Esophagus squamous epithelium (tissue), 5 donors: Measurements from ENCODE around the gene PCDHGA1. TPM values are rescaled to one million over a fixed set of nuclear protein-coding genes. Genes with fewer than 3 reads are reported as not detected.

Experiments used
- DNase-seq: peaks from one replicate; lab custom pipeline; 2025; lab: John Stamatoyannopoulos, UW
- H3K27ac ChIP-seq, 4 donors: fragments of 200-600 bp; sonication (generic); one replicate each; pipeline ENCODE4 v1.5.1; 2016 to 2019; ENCODE audit warnings: mild to moderate bottlenecking in 1 of 4
- H3K27me3 ChIP-seq, 4 donors: fragments of 200-600 bp; sonication (generic); 1 replicate in 3 of 4; 2 replicates in 1 of 4; pipeline versions ENCODE4 v1.5.1 to v1.6.0; 2017 to 2021; ENCODE audit warnings: antibody characterized with exemption in 1 of 4
- H3K36me3 ChIP-seq, 3 donors: fragments of 200-600 bp; sonication (generic); one replicate each; pipeline ENCODE4 v1.5.1; 2016 to 2019
- H3K4me1 ChIP-seq, 3 donors: fragments of 200-600 bp; sonication (generic); one replicate each; pipeline ENCODE4 v1.5.1; 2017 to 2019
- H3K4me3 ChIP-seq, 4 donors: fragments of 200-600 bp; sonication (generic); 1 replicate in 3 of 4; 2 replicates in 1 of 4; pipeline ENCODE4 v1.5.1; 2016 to 2019; ENCODE audit warnings: mild to moderate bottlenecking in 2 of 4, moderate library complexity in 1 of 4
- H3K9me3 ChIP-seq, 3 donors: fragments of 200-600 bp; sonication (generic); one replicate each; pipeline ENCODE4 v1.5.1; 2016 to 2019
- POLR2A ChIP-seq, 4 donors: fragments of 450-650 bp; IDR thresholded peaks; one replicate each; pipeline ENCODE4 v1.6.1; 2017; ENCODE audit warnings: antibody characterized with exemption in 4 of 4, mild to moderate bottlenecking in 4 of 4, moderate library complexity in 3 of 4
- WGBS, 2 donors: methylation state at CpG; one replicate each; pipeline ENCODE4 v1.1.5; 2018; 5-methylcytosine and 5-hydroxymethylcytosine counted together
- intact Hi-C: fragments of 100-400 bp; cut with DNase I; formaldehyde crosslinking; loops from one replicate; pipeline ENCODE4 v1.15.0; 2022
- total RNA-seq, 4 donors: library from RNA; depleted of rRNA; stranded (reverse); fragments of >200 nt; gene quantifications; one replicate each; pipeline ENCODE4 v1.1.0, GENCODE V29; 2016
- TF ChIP-seq, protein P1 (sequence below), 6 experiments: fragments of 450-650 bp in 4 of 6; fragments of 200-600 bp in 2 of 6; sonication (generic) in 2 of 6; IDR thresholded peaks; one replicate each; pipeline ENCODE4 v1.5.1; 2016 to 2019; ENCODE audit warnings: antibody characterized with exemption in 6 of 6, mild to moderate bottlenecking in 4 of 6, moderate library complexity in 4 of 6
- donor health status: DM: yes; HTN: yes; CAD: no.

Gene PCDHGA1
- total RNA-seq, 4 donors from 2014 or later: 0.19 to 0.66 (median 0.34) TPM

DNA sequence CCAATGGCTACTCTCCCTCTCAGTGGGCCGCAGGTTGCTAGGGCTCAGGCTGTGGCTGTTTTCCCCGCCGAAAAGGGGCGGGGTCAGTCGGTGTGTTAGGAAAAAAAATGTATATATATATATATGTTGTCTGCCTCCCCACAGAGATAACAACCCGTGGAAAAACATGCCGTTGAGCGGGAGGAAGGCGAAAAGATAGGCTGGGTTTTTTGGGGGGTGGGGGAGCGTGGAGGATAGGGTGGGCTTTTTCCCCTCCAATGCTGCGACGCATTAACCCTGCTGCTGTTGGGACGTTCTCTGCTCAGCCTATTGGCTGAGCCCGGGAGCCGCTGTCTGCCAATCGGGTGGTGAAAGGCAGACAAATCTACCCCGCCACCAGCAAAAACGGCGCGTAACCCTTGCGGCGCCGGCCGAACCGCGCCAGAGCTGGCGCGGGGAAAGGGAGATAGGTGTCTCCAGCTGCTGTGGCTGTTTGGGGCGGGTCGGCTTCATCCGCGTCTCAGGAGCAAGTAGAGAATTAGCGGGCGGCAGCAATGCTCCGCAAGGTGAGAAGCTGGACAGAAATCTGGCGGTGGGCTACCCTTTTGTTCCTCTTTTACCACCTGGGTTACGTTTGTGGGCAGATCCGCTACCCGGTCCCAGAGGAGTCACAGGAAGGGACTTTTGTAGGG is 154.5 kb downstream of the PCDHGA1 start, which contains the start of gene PCDHGC4:
TSS of gene PCDHGC4 (plus strand) at position 390 of the 671 bp plus-strand sequence. CDS start at position 534, 144 bp downstream.
- H3K9me3 ChIP-seq: no peaks in the 10 kb centered on the region
- peak within 1 kb of the TSS; percentile 22 to 62 (median 42) for H3K4me3 ChIP-seq
- intact Hi-C loops: no loop called here
- no peak for DNase-seq
- H3K36me3 ChIP-seq: peaks cover 0 to 41% (median 0%) of the 10 kb centered on the region in 3 donors
- H3K27me3 ChIP-seq: peaks cover 0 to 10% (median 0%) of the 10 kb centered on the region in 4 donors
- H3K27ac ChIP-seq: peak within 1 kb of the TSS in 2 of 4 donors; percentile 2 to 17
- no peak for TF ChIP-seq POLR2A (IDR thresholded peaks at IDR 0.05)
- TF ChIP-seq, protein P1, sequence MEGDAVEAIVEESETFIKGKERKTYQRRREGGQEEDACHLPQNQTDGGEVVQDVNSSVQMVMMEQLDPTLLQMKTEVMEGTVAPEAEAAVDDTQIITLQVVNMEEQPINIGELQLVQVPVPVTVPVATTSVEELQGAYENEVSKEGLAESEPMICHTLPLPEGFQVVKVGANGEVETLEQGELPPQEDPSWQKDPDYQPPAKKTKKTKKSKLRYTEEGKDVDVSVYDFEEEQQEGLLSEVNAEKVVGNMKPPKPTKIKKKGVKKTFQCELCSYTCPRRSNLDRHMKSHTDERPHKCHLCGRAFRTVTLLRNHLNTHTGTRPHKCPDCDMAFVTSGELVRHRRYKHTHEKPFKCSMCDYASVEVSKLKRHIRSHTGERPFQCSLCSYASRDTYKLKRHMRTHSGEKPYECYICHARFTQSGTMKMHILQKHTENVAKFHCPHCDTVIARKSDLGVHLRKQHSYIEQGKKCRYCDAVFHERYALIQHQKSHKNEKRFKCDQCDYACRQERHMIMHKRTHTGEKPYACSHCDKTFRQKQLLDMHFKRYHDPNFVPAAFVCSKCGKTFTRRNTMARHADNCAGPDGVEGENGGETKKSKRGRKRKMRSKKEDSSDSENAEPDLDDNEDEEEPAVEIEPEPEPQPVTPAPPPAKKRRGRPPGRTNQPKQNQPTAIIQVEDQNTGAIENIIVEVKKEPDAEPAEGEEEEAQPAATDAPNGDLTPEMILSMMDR (IDR thresholded peaks at IDR 0.05): no peak
- peaks cover 14 to 82% (median 28%) of the 10 kb centered on the region in 3 donors for H3K4me1 ChIP-seq
- 4 to 11% methylated on average over 17 to 34 of the region's 39 CpGs for WGBS, 2 donors

- Histone ChIP-seq H3K9me3 (no peaks in the 10 kb centered on the region), H3K4me3 (peak overlapping the region; percentile 22 to 62 (median 42)), H3K4me1 (peaks cover 14 to 75% (median 25%) of the 10 kb centered on the region in 3 donors), H3K27ac (peak overlapping the region in 2 of 4 donors; percentile 2 to 17), H3K27me3 (peaks cover 0 to 13% (median 0%) of the 10 kb centered on the region in 4 donors), H3K36me3 (peaks cover 0 to 48% (median 0%) of the 10 kb centered on the region in 3 donors)
- WGBS, 2 donors: 76 to 86% methylated on average over 12 of the region's 38 CpGs
- no peak for DNase-seq
- intact Hi-C loops: no loop called here
- no peak for TF ChIP-seq POLR2A (IDR thresholded peaks at IDR 0.05)
- TF ChIP-seq, protein P1 (IDR thresholded peaks at IDR 0.05): no peak
These were observed 155.2 kb downstream of the PCDHGA1 start for GRCh38 chr5:141485321-141486055.

DNA sequence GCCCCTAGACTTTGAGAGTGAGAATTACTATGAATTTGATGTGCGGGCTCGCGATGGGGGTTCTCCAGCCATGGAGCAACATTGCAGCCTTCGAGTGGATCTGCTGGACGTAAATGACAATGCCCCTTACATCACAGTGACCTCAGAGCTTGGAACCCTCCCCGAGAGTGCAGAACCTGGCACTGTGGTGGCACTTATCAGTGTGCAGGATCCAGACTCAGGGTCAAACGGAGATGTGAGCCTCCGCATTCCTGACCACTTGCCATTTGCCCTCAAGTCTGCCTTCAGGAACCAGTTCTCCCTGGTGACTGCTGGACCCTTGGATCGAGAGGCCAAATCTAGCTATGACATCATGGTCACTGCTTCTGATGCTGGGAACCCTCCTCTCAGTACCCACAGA is 155.8 kb downstream of the PCDHGA1 start:
- no peak for DNase-seq
- H3K27ac ChIP-seq: no peak overlapping the region
- H3K36me3 ChIP-seq: peaks cover 0 to 54% (median 0%) of the 10 kb centered on the region in 3 donors
- peaks cover 0 to 19% (median 0%) of the 10 kb centered on the region in 4 donors for H3K27me3 ChIP-seq
- intact Hi-C loops: no loop called here
- H3K9me3 ChIP-seq: no peaks in the 10 kb centered on the region
- H3K4me1 ChIP-seq: peaks cover 16 to 69% (median 22%) of the 10 kb centered on the region in 3 donors
- WGBS, 2 donors: 91 to 98% methylated on average over 6 to 9 of the region's 9 CpGs
- TF ChIP-seq POLR2A (IDR thresholded peaks at IDR 0.05): no peak
- TF ChIP-seq, protein P1 (IDR thresholded peaks at IDR 0.05): no peak
- no peak overlapping the region for H3K4me3 ChIP-seq

GRCh38 chr5:141487131-141487530 is 156.8 kb downstream of the PCDHGA1 start:
- intact Hi-C loops: no loop called here
- TF ChIP-seq, protein P1 (IDR thresholded peaks at IDR 0.05): no peak
- TF ChIP-seq POLR2A (IDR thresholded peaks at IDR 0.05): no peak
- H3K4me1 ChIP-seq: peaks cover 22 to 69% (median 26%) of the 10 kb centered on the region in 3 donors

More at GRCh38 chr5:141487131-141487530, 156.8 kb downstream of the PCDHGA1 start:
- DNase-seq: no peak
- H3K36me3 ChIP-seq: peaks cover 0 to 65% (median 0%) of the 10 kb centered on the region in 3 donors
- H3K9me3 ChIP-seq: no peaks in the 10 kb centered on the region
- peaks cover 0 to 29% (median 0%) of the 10 kb centered on the region in 4 donors for H3K27me3 ChIP-seq
- H3K4me3 ChIP-seq: no peak overlapping the region
- 71 to 91% methylated on average over 4 to 6 of the region's 7 CpGs for WGBS, 2 donors
- H3K27ac ChIP-seq: no peak overlapping the region
